OCI-LY1 (cell line): Measurements from ENCODE around the gene ESYT1.

Source experiments
- H2AFZ ChIP-seq: fragments of 200-600 bp; sonication (generic), shearing (Covaris generic); 2 replicates; pipeline ENCODE4 v1.6.0; 2014; ENCODE audit warnings: antibody characterized with exemption, mild to moderate bottlenecking, low read length
- H3F3A ChIP-seq: fragments of 200-600 bp; sonication (generic), shearing (Covaris generic); 2 replicates; pipeline ENCODE4 v1.6.0; 2014; ENCODE audit warnings: mild to moderate bottlenecking, antibody characterized with exemption, low read length, moderate library complexity; ENCODE audit not compliant: insufficient read depth
- H3K27ac ChIP-seq: fragments of 200-600 bp; sonication (generic); 2 replicates; pipeline ENCODE4 v1.5.1; 2014; ENCODE audit warnings: low read length, mixed run types, mild to moderate bottlenecking, low read depth; ENCODE audit not compliant: poor library complexity, severe bottlenecking
- H3K27me3 ChIP-seq: fragments of 200-600 bp; sonication (generic); 2 replicates; pipeline ENCODE4 v1.6.0; 2014; ENCODE audit warnings: antibody characterized with exemption, mild to moderate bottlenecking, low read length, moderate library complexity; ENCODE audit not compliant: insufficient read depth
- H3K36me3 ChIP-seq: fragments of 200-600 bp; sonication (generic); 2 replicates; pipeline ENCODE4 v1.6.1; 2014; ENCODE audit warnings: mild to moderate bottlenecking, antibody characterized with exemption, low read length, moderate library complexity, mixed read lengths; ENCODE audit not compliant: insufficient read depth
- H3K4me1 ChIP-seq: fragments of 200-600 bp; sonication (generic); 2 replicates; pipeline ENCODE4 v1.5.1; 2014; ENCODE audit warnings: mild to moderate bottlenecking, low read length, moderate library complexity; ENCODE audit not compliant: insufficient read depth, severe bottlenecking
- H3K4me2 ChIP-seq: fragments of 200-600 bp; sonication (generic), shearing (Covaris generic); 2 replicates; pipeline ENCODE4 v1.6.1; 2014; ENCODE audit warnings: low read length
- H3K4me3 ChIP-seq: fragments of 200-600 bp; sonication (generic); 2 replicates; pipeline ENCODE4 v1.5.1; 2014; ENCODE audit warnings: low read length, low read depth, mild to moderate bottlenecking, mixed read lengths; ENCODE audit not compliant: poor library complexity, severe bottlenecking
- H3K79me2 ChIP-seq: fragments of 200-600 bp; shearing (Covaris generic); 2 replicates; pipeline ENCODE4 v1.6.1; 2016; ENCODE audit warnings: mixed run types, low read length, mixed read lengths; ENCODE audit not compliant: insufficient read depth
- H3K9ac ChIP-seq: fragments of 200-600 bp; sonication (generic), shearing (Covaris generic); 2 replicates; pipeline ENCODE4 v1.6.1; 2014; ENCODE audit warnings: mild to moderate bottlenecking, low read length, mixed read lengths
- H3K9me2 ChIP-seq: fragments of 200-600 bp; sonication (generic), shearing (Covaris generic); 2 replicates; pipeline ENCODE4 v1.6.1; 2014; ENCODE audit warnings: low read depth, mild to moderate bottlenecking, low read length, mixed read lengths
- H3K9me3 ChIP-seq: fragments of 200-600 bp; shearing (Covaris generic); 2 replicates; pipeline ENCODE4 v1.6.1; 2014; ENCODE audit warnings: low read length, mixed read lengths
- H4K20me1 ChIP-seq: fragments of 200-600 bp; sonication (generic), shearing (Covaris generic); 2 replicates; pipeline ENCODE4 v1.6.0; 2016; ENCODE audit warnings: mild to moderate bottlenecking, low read length; ENCODE audit not compliant: insufficient read depth
- EZH2 ChIP-seq: fragments of 200-600 bp; sonication (generic), shearing (Covaris generic); IDR thresholded peaks from 2 replicates; pipeline ENCODE4 v1.8.0; 2017; ENCODE audit warnings: borderline replicate concordance, mixed run types, mild to moderate bottlenecking, antibody characterized with exemption, low read length, moderate library complexity, mixed read lengths
- TF ChIP-seq, protein P1 (sequence below): fragments of 200-600 bp; sonication (generic), shearing (Covaris generic); IDR thresholded peaks from 2 replicates; pipeline ENCODE4 v1.5.1; 2017; ENCODE audit warnings: mild to moderate bottlenecking, antibody characterized with exemption, low read length, moderate library complexity, mixed read lengths

Gene ESYT1

DNA sequence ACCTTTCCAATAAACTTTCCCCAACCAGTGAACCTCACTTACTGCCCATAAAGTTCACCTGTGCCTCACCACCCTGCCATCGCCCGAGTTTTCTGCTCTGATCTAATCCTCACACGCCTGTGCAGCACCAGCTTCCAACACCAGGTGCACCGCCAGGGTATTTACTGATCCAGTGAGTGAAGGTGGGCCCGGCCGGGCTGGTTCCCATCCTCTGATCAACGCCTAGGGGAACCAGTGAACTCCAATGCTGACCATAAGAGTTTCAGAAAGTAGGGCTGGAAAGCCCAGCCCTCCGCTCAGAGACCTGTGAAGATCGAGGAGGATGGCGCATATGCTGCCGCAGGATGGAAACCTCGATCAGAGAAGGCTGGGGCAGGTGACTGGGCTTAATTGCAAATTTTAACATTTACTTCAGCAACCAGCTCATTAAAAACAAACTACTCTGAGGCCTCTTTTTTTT, 23.6 kb downstream of the ESYT1 start:
- Histone ChIP-seq H3K79me2 (no peaks in the 10 kb centered on the region), H3K9me3 (no peaks in the 10 kb centered on the region), H4K20me1 (no peaks in the 10 kb centered on the region), H3K4me3 (peak overlapping the region; percentile 77), H3K4me2 (peak overlapping the region; percentile 91), H3K4me1 (peaks cover 30% of the 10 kb centered on the region), H3K9me2 (no peaks in the 10 kb centered on the region), H3F3A (no peaks in the 10 kb centered on the region), H3K9ac (peak overlapping the region; percentile 88), H3K27ac (peak overlapping the region; percentile 91), H3K27me3 (no peaks in the 10 kb centered on the region), H3K36me3 (peaks cover 6% of the 10 kb centered on the region; the same call in 1 of the 2 replicates), H2AFZ (peak overlapping the region; percentile 24; the same call in 1 of the 2 replicates)
- TF ChIP-seq EZH2 = no peak
- TF ChIP-seq, protein P1, sequence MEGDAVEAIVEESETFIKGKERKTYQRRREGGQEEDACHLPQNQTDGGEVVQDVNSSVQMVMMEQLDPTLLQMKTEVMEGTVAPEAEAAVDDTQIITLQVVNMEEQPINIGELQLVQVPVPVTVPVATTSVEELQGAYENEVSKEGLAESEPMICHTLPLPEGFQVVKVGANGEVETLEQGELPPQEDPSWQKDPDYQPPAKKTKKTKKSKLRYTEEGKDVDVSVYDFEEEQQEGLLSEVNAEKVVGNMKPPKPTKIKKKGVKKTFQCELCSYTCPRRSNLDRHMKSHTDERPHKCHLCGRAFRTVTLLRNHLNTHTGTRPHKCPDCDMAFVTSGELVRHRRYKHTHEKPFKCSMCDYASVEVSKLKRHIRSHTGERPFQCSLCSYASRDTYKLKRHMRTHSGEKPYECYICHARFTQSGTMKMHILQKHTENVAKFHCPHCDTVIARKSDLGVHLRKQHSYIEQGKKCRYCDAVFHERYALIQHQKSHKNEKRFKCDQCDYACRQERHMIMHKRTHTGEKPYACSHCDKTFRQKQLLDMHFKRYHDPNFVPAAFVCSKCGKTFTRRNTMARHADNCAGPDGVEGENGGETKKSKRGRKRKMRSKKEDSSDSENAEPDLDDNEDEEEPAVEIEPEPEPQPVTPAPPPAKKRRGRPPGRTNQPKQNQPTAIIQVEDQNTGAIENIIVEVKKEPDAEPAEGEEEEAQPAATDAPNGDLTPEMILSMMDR = peak; percentile 62

DNA sequence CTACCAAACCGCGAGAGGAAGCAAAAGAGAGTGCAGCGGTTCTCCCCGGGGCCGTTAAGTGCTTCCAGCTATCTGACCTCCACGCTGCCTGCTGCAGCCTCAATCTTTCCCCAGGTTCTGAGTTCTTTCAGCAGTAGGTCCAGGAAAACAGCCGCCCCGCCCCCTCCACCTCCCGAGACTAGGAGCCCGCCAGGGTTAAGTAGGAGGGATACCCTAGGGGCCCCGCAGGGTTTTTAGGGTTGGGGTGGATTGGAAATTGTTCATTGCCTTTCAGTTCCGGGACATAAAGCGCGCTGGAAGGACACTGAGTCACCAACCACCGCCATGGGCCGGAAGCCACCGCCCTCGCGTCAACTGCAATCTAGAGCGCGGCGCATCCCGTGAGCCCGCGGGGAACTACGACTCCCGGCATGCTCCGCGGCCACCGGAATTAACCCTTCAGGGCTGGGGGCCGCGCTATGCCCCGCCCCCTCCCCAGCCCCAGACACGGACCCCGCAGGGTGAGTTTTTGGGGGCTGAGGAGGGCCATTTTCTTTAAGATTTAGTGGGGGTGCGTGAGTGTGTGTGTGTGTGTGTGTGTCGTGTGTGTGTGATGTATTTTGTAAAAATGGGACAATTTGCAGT, 24.2 kb downstream of the ESYT1 start, which contains the start of gene MYL6B:
Gene MYL6B (plus strand): TSS at position 456 of the 624 bp plus-strand sequence. CDS start 1,332 bp downstream, outside the sequence.
- no peaks in the 10 kb centered on the region for H3K9me3 ChIP-seq
- H3K4me1 ChIP-seq = peaks cover 36% of the 10 kb centered on the region
- H3K9ac ChIP-seq = peak within 1 kb of the TSS; percentile 88
- H3F3A ChIP-seq = no peaks in the 10 kb centered on the region
- peak within 1 kb of the TSS; percentile 24; the same call in 1 of the 2 replicates for H2AFZ ChIP-seq
- H3K79me2 ChIP-seq = no peaks in the 10 kb centered on the region
- no peaks in the 10 kb centered on the region for H4K20me1 ChIP-seq
- H3K36me3 ChIP-seq = peaks cover 6% of the 10 kb centered on the region; the same call in 1 of the 2 replicates
- peak within 1 kb of the TSS; percentile 91 for H3K4me2 ChIP-seq
- peak within 1 kb of the TSS; percentile 91 for H3K27ac ChIP-seq
- H3K27me3 ChIP-seq = no peaks in the 10 kb centered on the region
- TF ChIP-seq, protein P1 = no peak
- no peak for TF ChIP-seq EZH2
- no peaks in the 10 kb centered on the region for H3K9me2 ChIP-seq
- H3K4me3 ChIP-seq = peak within 1 kb of the TSS; percentile 77

DNA sequence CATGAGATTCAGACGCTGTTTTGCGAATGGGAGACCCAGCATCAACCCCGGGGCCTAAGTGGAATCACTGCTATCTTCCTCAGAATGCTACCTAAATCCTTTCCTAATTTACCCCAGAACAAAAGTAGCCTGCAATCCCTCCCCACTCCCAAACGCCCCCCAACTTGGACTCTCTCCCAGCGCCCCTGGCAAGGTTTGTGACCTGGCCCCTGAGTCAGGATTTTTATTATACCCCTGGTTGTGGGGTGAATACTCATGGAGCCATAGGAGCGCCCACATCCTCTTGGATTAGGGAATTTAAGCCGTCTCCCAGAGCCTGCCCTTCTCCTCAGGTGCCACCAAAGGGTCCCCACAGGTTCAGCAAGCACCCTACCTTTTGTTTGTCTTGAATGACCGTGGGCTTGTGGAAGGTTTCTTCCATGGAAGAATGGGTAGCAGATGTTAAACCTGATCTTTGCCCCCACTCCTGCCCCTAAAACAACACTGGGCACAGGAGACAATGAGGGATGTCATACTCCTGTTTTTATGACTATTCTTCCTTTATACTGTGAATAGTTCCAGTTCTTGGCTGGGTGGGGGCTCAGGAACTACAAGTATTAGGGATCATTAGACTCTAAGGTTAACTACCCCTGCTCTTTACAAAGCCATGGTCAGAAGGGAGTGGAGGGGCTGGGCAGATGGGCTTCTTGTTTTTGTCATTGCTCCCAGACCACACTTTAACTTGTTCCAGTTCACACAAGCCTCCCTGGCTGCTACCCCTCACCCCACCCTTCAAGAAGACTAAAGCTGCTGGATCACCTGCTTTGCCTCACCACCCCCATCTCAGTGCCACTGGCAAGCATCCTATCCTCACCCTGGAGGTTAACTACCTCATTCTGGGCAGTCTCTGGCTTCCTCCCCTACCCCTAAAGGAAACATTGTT, 24.9 kb downstream of the ESYT1 start:
- H3K4me1 ChIP-seq = peaks cover 41% of the 10 kb centered on the region
- H4K20me1 ChIP-seq = no peaks in the 10 kb centered on the region
- peaks cover 6% of the 10 kb centered on the region; the same call in 1 of the 2 replicates for H3K36me3 ChIP-seq
- H2AFZ ChIP-seq = no peak overlapping the region
- no peaks in the 10 kb centered on the region for H3K79me2 ChIP-seq
- no peaks in the 10 kb centered on the region for H3K27me3 ChIP-seq
- peak overlapping the region; percentile 91 for H3K27ac ChIP-seq
- peak overlapping the region; percentile 88 for H3K9ac ChIP-seq
- no peaks in the 10 kb centered on the region for H3K9me3 ChIP-seq
- TF ChIP-seq, protein P1 = no peak
- no peak for TF ChIP-seq EZH2
- no peaks in the 10 kb centered on the region for H3K9me2 ChIP-seq
- peak overlapping the region; percentile 91 for H3K4me2 ChIP-seq
- peak overlapping the region; percentile 77 for H3K4me3 ChIP-seq
- H3F3A ChIP-seq = no peaks in the 10 kb centered on the region
